HepG2 (cell line): ENCODE data around the gene TLE1. TPM values are rescaled to one million over a fixed set of nuclear protein-coding genes. Genes with fewer than 3 reads are reported as not detected.

Experiments
- ATAC-seq: fragments of 200-7000 bp; cut with Tn5 transposase; 3 replicates; pipeline ENCODE4 v1.9.1; 2020; ENCODE audit warnings: mild to moderate bottlenecking, moderate library complexity
- BruUV-seq: library from RNA; stranded (reverse); fragments of 400-500 nt; replicated peaks from 2 replicates; lab custom pipeline; 2021; lab: Mats Ljungman, UMichigan
- CTCF ChIA-PET: fragments of 300-600 bp; formaldehyde crosslinking; extraction: SDS; loops from one replicate; lab custom pipeline; 2021; ENCODE audit warnings: low total read pairs, inconsistent platforms, low intra/inter-chr PET ratio; lab: Yijun Ruan, JAX
- POLR2A ChIA-PET: fragments of 350-600 bp; sonication (Branson Sonifier 250); formaldehyde crosslinking; loops from one replicate; lab custom pipeline; 2020; ENCODE audit warnings: antibody characterized with exemption, inconsistent platforms; lab: Yijun Ruan, JAX
- DNase-seq: peaks from one replicate; pipeline ENCODE4 v3.0.0-alpha.2; 2015; ENCODE audit warnings: low spot score
- FAIRE-seq: peaks from 3 replicates; lab custom pipeline; 2011; peaks lifted over from hg19 to GRCh38; lab: Jason Lieb, UNC
- H2AFZ ChIP-seq: one replicate; pipeline ENCODE4 v1.6.1; 2011; ENCODE audit warnings: low read length, inconsistent platforms
- H3K27ac ChIP-seq: fragments of 300-600 bp; 3 replicates; pipeline ENCODE4 v1.8.0; 2011; ENCODE audit warnings: mixed run types, mild to moderate bottlenecking, mixed read lengths, low read length, inconsistent platforms; ENCODE audit not compliant: insufficient read depth; ENCODE audit errors: extremely low read length
- H3K27me3 ChIP-seq, 2 experiments: fragments of 200-600 bp in 1 of 2; 2 replicates in 1 of 2; 3 replicates in 1 of 2; pipeline versions ENCODE4 v1.6.0 to v1.8.0; 2011; ENCODE audit warnings: low read length in 2 of 2, mild to moderate bottlenecking in 2 of 2, moderate library complexity in 2 of 2, inconsistent platforms in 1 of 2; ENCODE audit not compliant: insufficient read depth in 2 of 2, control insufficient read depth in 1 of 2
- H3K36me3 ChIP-seq, 2 experiments: fragments of 200-600 bp in 1 of 2; replicated peaks in 1 of 2; 2 replicates in 1 of 2; 3 replicates in 1 of 2; pipeline versions ENCODE4 v1.5.1 to v1.8.0; 2011; ENCODE audit warnings: low read length in 2 of 2, inconsistent platforms in 1 of 2; ENCODE audit not compliant: insufficient read depth in 2 of 2, control insufficient read depth in 1 of 2
- H3K4me1 ChIP-seq: 2 replicates; pipeline ENCODE4 v1.5.1; 2012; ENCODE audit warnings: low read length, inconsistent platforms; ENCODE audit not compliant: insufficient read depth
- H3K4me2 ChIP-seq: 2 replicates; pipeline ENCODE4 v1.6.0; 2011; ENCODE audit warnings: low read depth, low read length, inconsistent platforms
- H3K4me3 ChIP-seq, 3 experiments: fragments of 200-600 bp in 1 of 3; sonication (generic), shearing (Covaris generic) in 1 of 3; replicated peaks in 1 of 3; 2 replicates each; pipeline ENCODE4 v1.5.1; 2011 to 2016; ENCODE audit warnings: low read length in 3 of 3, inconsistent platforms in 2 of 3, low read depth in 2 of 3, mild to moderate bottlenecking in 2 of 3, control low read depth in 1 of 3, mixed read lengths in 1 of 3; ENCODE audit not compliant: insufficient read depth in 1 of 3
- H3K79me2 ChIP-seq: one replicate; pipeline ENCODE4 v1.6.1; 2011; ENCODE audit warnings: low read length, inconsistent platforms; ENCODE audit not compliant: insufficient read depth
- H3K9ac ChIP-seq: 2 replicates; pipeline ENCODE4 v1.6.0; 2011; ENCODE audit warnings: mild to moderate bottlenecking, low read depth, low read length, inconsistent platforms; ENCODE audit not compliant: insufficient read depth
- H3K9me3 ChIP-seq: 2 replicates; pipeline ENCODE4 v1.5.1; 2012; ENCODE audit warnings: mild to moderate bottlenecking, low read length
- H4K20me1 ChIP-seq: 2 replicates; pipeline ENCODE4 v1.6.0; 2011; ENCODE audit warnings: inconsistent platforms, mild to moderate bottlenecking, low read length, moderate library complexity; ENCODE audit not compliant: insufficient read depth
- ETV6 ChIP-seq: sonication (generic); formaldehyde crosslinking; conservative IDR thresholded peaks from 2 replicates; pipeline ENCODE4 v1.4.0; 2020; ENCODE audit warnings: missing genetic modification reagents
- MATR3 ChIP-seq: sonication (generic); formaldehyde crosslinking; IDR thresholded peaks from 2 replicates; pipeline ENCODE4 v1.4.0; 2020; ENCODE audit warnings: missing genetic modification reagents
- REL ChIP-seq: sonication (generic); formaldehyde crosslinking; conservative IDR thresholded peaks from 2 replicates; pipeline ENCODE4 v1.8.0; 2022; ENCODE audit warnings: mild to moderate bottlenecking, missing genetic modification reagents, moderate library complexity
- RFX3 ChIP-seq: IDR thresholded peaks from 2 replicates; pipeline ENCODE4 v1.6.1; 2016; ENCODE audit warnings: missing biosample characterization, missing genetic modification reagents
- RFXAP ChIP-seq: sonication (generic); formaldehyde crosslinking; IDR thresholded peaks from 2 replicates; pipeline ENCODE4 v1.4.0; 2020; ENCODE audit warnings: missing genetic modification reagents, borderline replicate concordance
- ZNF598 ChIP-seq: sonication (generic); formaldehyde crosslinking; IDR thresholded peaks from 2 replicates; pipeline ENCODE4 v1.5.1; 2020; ENCODE audit warnings: mild to moderate bottlenecking, missing genetic modification reagents, borderline replicate concordance
- whole genome bisulfite sequencing: methylation state at CpG from one replicate; pipeline ENCODE4 v1.1.6; 2017; ENCODE audit warnings: low lambda C conversion rate; 5-methylcytosine and 5-hydroxymethylcytosine counted together
- in situ Hi-C: cut with HindIII; loops from 2 replicates; pipeline ENCODE4 v1.10.0; 2017; ENCODE audit warnings: low pct_unique_long_range_greater_than_20kb; ENCODE audit not compliant: extremely low pct_ligation_motif_present
- intact Hi-C: fragments of 100-400 bp; cut with micrococcal nuclease; formaldehyde crosslinking; loops from one replicate; pipeline ENCODE4 v1.10.0; 2022; ENCODE audit not compliant: unreplicated experiment
- polyA plus RNA-seq, 8 experiments: library from polyadenylated mRNA; depleted of rRNA in 3 of 8; stranded (reverse) in 7 of 8; unstranded in 1 of 8; fragments of >200 nt; fragmentation: Illumina TruSeq in 4 of 8; extraction: Trizol in 4 of 8; gene quantifications; 2 replicates each; pipeline versions ENCODE4 v1.2.1 to v1.2.3, GENCODE V29; 2011 to 2016; ENCODE audit warnings: low read depth in 4 of 8, missing spikeins in 1 of 8, mixed read lengths in 1 of 8; ENCODE audit not compliant: insufficient read depth in 1 of 8
- total RNA-seq, 5 experiments: library from RNA; depleted of rRNA; stranded (reverse); fragments of >200 nt; fragmentation: Illumina TruSeq; extraction: Trizol; gene quantifications; 2 replicates each; pipeline ENCODE4 v1.2.3, GENCODE V29; 2016; ENCODE audit warnings: low read depth in 1 of 5
- TF ChIP-seq, protein P1 (sequence below), 2 experiments: fragments of 450-650 bp in 1 of 2; sonication (generic) in 1 of 2; formaldehyde crosslinking in 1 of 2; IDR thresholded peaks; 2 replicates each; pipeline versions ENCODE4 v1.6.1 to v1.8.0; 2016 to 2022; ENCODE audit warnings: antibody characterized with exemption in 1 of 2, mild to moderate bottlenecking in 1 of 2, missing genetic modification reagents in 1 of 2
- TF ChIP-seq, protein P2 (sequence below): sonication (generic); formaldehyde crosslinking; IDR thresholded peaks from 2 replicates; pipeline ENCODE4 v1.8.1; 2023; ENCODE audit warnings: mild to moderate bottlenecking, missing genetic modification reagents, borderline replicate concordance

TLE1 gene
- total and polyA plus RNA-seq, 2 of the 13 experiments (the other 11 are each of a cell fraction or from before 2014, with no cell fraction given), result 35.9 to 109 TPM

DNA sequence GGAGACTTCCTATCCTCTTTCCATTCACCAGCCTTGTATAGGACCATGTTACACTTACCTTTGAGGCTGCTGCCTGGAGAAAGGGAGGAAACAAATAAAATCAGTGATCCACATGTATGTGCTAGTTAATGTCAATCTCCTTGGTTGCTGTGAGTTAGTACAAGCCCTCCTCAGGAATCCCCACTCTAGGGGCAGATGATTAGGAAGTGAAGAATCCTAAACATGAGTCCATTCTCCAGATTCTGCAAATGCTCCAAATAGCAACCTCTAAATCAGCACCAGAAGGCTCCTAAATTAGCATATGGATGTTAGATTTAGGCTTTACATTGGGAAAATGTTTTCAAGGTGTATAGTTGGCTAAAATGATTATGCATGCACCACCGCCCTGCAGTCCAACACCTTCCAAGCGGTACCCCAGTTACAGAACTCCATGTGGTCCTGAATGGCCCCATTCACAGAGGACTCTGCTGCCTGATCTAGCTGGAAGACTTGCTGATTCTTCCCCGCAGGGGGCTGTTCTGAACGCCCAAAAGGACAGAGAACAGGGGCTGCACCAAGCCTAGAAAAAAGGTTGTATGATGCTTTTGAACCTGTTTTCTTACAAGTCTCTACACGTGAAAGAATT, 123.2 kb downstream of the TLE1 start:
- Histone ChIP-seq H3K4me1 (peaks cover 34% of the 10 kb centered on the region), H3K27me3 (no peaks in the 10 kb centered on the region), H3K9me3 (no peaks in the 10 kb centered on the region), H3K79me2 (no peaks in the 10 kb centered on the region), H3K4me2 (no peak overlapping the region), H2AFZ (no peak overlapping the region), H4K20me1 (no peaks in the 10 kb centered on the region), H3K36me3 (no peaks in the 10 kb centered on the region), H3K9ac (no peak overlapping the region), H3K27ac (no peak overlapping the region), H3K4me3 (no peak overlapping the region)
- ATAC-seq (no peak), DNase-seq (no peak), FAIRE-seq (no peak)
- intact Hi-C loops, result no loop called here
- TF ChIP-seq ETV6 (CRISPR knock-in tag) (no peak), RFX3 (CRISPR knock-in tag) (no peak), RFXAP (CRISPR knock-in tag) (no peak), MATR3 (CRISPR knock-in tag) (no peak), ZNF598 (CRISPR knock-in tag) (no peak), REL (CRISPR knock-in tag) (no peak)
- TF ChIP-seq, protein P1, sequence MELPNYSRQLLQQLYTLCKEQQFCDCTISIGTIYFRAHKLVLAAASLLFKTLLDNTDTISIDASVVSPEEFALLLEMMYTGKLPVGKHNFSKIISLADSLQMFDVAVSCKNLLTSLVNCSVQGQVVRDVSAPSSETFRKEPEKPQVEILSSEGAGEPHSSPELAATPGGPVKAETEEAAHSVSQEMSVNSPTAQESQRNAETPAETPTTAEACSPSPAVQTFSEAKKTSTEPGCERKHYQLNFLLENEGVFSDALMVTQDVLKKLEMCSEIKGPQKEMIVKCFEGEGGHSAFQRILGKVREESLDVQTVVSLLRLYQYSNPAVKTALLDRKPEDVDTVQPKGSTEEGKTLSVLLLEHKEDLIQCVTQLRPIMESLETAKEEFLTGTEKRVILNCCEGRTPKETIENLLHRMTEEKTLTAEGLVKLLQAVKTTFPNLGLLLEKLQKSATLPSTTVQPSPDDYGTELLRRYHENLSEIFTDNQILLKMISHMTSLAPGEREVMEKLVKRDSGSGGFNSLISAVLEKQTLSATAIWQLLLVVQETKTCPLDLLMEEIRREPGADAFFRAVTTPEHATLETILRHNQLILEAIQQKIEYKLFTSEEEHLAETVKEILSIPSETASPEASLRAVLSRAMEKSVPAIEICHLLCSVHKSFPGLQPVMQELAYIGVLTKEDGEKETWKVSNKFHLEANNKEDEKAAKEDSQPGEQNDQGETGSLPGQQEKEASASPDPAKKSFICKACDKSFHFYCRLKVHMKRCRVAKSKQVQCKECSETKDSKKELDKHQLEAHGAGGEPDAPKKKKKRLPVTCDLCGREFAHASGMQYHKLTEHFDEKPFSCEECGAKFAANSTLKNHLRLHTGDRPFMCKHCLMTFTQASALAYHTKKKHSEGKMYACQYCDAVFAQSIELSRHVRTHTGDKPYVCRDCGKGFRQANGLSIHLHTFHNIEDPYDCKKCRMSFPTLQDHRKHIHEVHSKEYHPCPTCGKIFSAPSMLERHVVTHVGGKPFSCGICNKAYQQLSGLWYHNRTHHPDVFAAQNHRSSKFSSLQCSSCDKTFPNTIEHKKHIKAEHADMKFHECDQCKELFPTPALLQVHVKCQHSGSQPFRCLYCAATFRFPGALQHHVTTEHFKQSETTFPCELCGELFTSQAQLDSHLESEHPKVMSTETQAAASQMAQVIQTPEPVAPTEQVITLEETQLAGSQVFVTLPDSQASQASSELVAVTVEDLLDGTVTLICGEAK (IDR thresholded peaks at IDR 0.05), result no peak
- TF ChIP-seq, protein P1 (CRISPR knock-in tag; IDR thresholded peaks at IDR 0.05), result no peak
- TF ChIP-seq, protein P2, sequence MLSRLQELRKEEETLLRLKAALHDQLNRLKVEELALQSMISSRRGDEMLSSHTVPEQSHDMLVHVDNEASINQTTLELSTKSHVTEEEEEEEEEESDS (CRISPR knock-in tag), result no peak
- POLR2A ChIA-PET, result interaction anchor here (1.3 kb wide), 1 partner anchor 22 kb away, joined by 4 read pairs; no protein-coding TSS in a partner anchor
- CTCF ChIA-PET, result no interaction called here
- in situ Hi-C loops, result no loop called here
- BruUV-seq, result no TSS peak
- WGBS, result 100% methylated on average over 4 of the region's 5 CpGs
